GM18861 (cell line): ENCODE data around the gene NEFH.
"Not testable (repeated sequence)": the region's sequence is repeated elsewhere in the genome, so short reads cannot be mapped to it uniquely, and the experiment has no call there.

ENCODE experiments used
- ATAC-seq: cut with Tn5 transposase; IDR thresholded peaks from one replicate; pipeline ENCODE4 v1.9.1; 2021; ENCODE audit not compliant: unreplicated experiment

Gene NEFH

GRCh38 chr22:29463629-29464028 is 16.4 kb upstream of the NEFH start:
- no peak for ATAC-seq

- ATAC-seq = no peak
Observed at GRCh38 chr22:29464581-29464980, 15.4 kb upstream of the NEFH start.

- ATAC-seq = no peak
Observed at GRCh38 chr22:29469755-29470154, 10.3 kb upstream of the NEFH start.

- ATAC-seq = no peak
Observed at GRCh38 chr22:29470159-29470855, 9.7 kb upstream of the NEFH start.

- no peak for ATAC-seq
Observed at GRCh38 chr22:29473001-29473400, 7.0 kb upstream of the NEFH start.

- ATAC-seq = peak; percentile 55
Observed at GRCh38 chr22:29475550-29475949, 4.5 kb upstream of the NEFH start.

- ATAC-seq = no peak
Observed at GRCh38 chr22:29476116-29476515, 3.9 kb upstream of the NEFH start.

- no peak for ATAC-seq
Observed at GRCh38 chr22:29477723-29478318, 2.2 kb upstream of the NEFH start.

- no peak for ATAC-seq
Observed at GRCh38 chr22:29478326-29479276, 1.4 kb upstream of the NEFH start.

- ATAC-seq = no peak
Observed at GRCh38 chr22:29480262-29480511, 169 bp downstream of the NEFH start.

- no peak for ATAC-seq
Observed at GRCh38 chr22:29480512-29481264, 670 bp downstream of the NEFH start.

GRCh38 chr22:29481265-29482000 is 1.4 kb downstream of the NEFH start:
- no peak for ATAC-seq

- ATAC-seq = no peak
Observed at GRCh38 chr22:29482253-29482652, 2.2 kb downstream of the NEFH start.

GRCh38 chr22:29482726-29483125 is 2.7 kb downstream of the NEFH start:
- no peak for ATAC-seq

GRCh38 chr22:29483254-29483653 is 3.2 kb downstream of the NEFH start:
- ATAC-seq = no peak

- no peak for ATAC-seq
Observed at GRCh38 chr22:29484642-29485041, 4.6 kb downstream of the NEFH start.

- no peak for ATAC-seq
Observed at GRCh38 chr22:29485448-29485847, 5.4 kb downstream of the NEFH start.

- ATAC-seq = no peak
Observed at GRCh38 chr22:29487426-29487986, 7.5 kb downstream of the NEFH start.

GRCh38 chr22:29489127-29489780 is 9.2 kb downstream of the NEFH start:
- not testable (repeated sequence) for ATAC-seq

- ATAC-seq = no peak
Observed at GRCh38 chr22:29491012-29491411, 11.0 kb downstream of the NEFH start.
